Measurements from ENCODE around the gene BSPRY.
"Not testable (repeated sequence)": the region's sequence is repeated elsewhere in the genome, so short reads cannot be mapped to it uniquely, and the experiment has no call there.

Gene BSPRY

GRCh38 chr9:113398796-113399195, 49.5 kb downstream of the BSPRY start:
- DNase-seq = no peak

- no peak for DNase-seq
Observed at GRCh38 chr9:113399646-113400200, 50.4 kb downstream of the BSPRY start.

DNA sequence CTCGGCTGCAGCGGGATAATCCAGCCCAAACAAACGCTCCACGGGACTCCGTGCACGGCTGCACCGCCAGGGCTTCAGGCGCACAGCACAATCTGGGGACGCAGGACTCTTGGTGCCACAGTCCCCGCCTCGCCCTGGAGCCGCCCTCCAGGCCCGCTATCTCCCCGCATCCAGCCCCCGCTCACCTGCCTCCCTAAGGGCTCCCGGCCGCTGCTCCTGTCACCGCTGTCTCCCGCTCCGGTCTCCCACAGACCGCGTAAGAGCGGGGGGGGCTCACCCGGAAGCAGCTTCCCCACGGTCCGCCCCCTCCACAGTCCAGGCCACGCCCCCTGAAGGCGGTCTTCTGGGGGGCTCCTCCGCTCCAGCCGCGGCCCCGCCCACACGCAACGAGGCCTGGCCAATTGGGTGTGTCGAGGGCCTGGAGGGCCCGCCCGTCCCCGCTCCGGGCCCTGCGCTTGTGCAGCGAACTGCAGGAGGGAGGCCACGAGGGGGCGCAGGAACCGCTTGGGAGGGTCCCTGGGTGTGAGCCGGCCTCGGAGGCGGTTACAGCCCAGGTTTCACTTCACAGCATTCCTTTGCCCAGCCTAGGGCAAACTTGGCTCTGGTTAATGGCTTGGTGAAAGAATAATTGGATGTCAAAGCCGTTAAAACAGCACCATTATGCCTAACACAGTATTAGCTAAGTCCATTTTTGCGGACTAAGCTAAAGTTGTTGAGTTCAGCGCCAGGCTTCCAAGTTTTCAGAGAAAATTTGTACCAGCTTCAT, 51.9 kb downstream of the BSPRY start, which contains the start of gene ALAD:
ALAD (minus strand) TSS at position 258 of the 766 bp plus-strand sequence. CDS start 7,725 bp downstream, outside the sequence.
- peak; percentile 100 for DNase-seq

DNA sequence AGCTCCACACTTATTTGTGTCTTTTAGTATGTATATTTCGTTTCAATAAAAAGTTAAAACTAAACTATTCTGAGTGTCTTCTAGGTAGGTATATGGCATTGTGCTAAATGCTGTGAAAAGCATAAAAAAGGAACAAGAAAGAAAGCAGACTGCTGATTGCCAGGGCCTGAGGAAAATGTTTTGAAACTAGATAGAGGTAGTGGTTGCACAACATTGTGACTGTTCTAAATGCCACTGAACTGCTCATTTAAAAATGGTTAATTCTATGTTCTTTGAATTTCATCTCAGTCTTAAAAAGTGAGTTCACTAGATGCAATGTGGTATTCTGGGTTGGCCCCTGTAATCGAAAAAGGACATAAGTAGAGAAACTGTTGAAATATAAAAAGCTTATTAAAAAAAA, 54.3 kb downstream of the BSPRY start:
- DNase-seq = no peak

GRCh38 chr9:113406353-113406752, 57.0 kb downstream of the BSPRY start:
- not testable (repeated sequence) for DNase-seq

DNA sequence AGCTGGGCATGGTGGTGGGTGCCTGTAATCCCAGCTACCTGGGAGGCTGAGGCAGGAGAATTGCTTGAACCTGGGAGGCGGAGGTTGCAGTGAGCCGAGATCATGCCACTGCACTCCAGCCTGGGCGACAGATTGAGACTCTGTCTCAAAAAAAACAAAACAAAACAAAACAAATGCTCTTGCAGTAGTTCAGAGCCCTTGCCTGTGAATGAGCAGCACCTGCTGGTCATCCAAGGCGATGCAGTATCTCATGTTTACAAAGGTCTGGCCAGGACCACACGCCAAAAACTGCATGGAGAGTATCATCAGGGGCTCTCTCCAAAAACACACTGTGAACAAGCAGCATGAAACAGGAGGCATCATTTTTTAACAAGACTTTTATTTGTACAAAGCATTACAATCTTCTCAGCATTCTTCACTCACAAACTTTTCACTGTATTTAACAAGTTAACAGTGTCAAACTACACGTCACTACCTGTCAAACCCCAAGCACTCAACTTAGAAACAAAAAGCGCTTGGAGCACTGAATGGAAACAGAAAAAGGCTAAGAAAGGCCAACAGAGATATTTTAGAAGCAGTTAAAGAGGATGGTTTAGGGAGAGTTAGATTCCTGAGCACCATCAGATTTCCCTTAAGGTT, 57.7 kb downstream of the BSPRY start:
- DNase-seq = peak; percentile 82

DNA sequence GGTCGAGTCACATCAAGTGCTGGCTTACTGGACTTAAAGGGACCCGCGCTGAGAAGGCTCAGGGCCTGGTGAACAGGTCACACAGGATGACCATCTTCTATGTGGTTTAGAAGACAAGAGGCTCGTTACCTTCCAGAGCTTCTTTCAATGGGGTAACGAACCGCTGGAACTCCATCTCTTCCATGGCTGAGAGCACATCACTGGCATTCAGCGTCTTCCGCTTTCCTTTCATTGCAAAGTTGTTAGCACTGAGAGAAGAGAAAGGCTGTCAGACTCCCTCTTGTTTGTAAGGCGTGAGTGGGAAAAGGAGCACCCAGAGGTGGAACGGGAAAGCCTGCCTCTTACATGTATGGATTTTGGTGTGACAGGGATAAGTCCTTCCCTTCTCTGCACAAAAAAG, 60.1 kb downstream of the BSPRY start:
- DNase-seq = no peak

GRCh38 chr9:113409883-113410206, 60.5 kb downstream of the BSPRY start:
- no peak for DNase-seq

DNA sequence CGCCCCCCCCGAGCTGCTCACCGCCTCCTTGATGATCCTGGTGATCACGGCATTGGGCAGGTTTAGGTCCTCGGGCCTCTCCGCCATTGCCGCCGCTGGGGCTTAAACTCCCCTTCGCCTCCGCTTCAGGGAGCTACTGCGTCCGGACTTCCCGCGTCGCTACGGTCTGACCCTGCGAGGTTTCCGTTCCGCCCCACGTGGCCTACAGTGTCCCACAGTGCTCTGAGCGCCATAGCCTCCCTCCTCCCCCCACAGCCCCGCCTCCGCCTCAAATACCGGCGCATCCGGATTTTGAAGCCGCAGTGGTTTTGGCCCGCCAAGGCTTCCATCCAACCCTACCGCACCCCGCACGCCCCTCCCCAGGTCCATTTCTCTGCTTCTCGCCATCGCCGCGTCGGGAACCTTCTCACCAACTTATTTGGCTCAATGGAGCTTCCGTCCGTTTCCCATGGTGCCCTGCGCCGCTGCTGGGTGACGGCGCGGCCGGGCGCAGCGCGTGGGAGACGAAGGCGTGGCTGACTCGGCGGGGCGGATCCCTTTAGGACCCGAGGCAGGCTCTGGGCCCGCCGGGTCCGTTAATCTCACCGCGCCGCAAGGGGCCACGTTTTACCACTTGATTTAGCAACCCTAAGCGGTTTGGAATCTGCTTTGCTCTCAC, 61.0 kb downstream of the BSPRY start, which contains the start of the genes C9orf43 and POLE3:
C9orf43 (plus strand) TSS at position 541 of the 658 bp plus-strand sequence. CDS start 2,747 bp downstream, outside the sequence.
POLE3 (minus strand) TSS at position 469 of the 658 bp plus-strand sequence; CDS start at position 87, 382 bp downstream.
- DNase-seq = peak; percentile 98

GRCh38 chr9:113416149-113416721, 66.9 kb downstream of the BSPRY start:
- no peak for DNase-seq

DNA sequence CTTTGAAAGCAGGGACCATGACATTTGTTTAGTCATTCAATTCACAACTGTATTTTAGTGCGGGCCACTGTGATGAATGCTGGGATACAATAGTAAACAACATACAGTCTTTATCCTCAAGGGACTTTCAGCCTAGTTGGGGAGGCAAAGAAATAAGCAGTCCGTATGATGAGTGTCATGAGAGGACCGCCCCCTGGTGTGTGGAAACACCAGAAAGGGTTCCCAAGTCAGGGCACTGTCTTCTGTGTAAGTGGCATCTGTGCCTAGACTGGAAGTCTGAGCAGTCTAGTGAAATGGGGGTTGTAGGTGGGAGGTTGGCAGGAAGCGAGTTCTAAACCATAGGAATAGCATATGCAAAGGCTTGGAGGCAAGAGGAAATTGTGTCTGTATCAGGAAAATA, 68.0 kb downstream of the BSPRY start:
- no peak for DNase-seq
